Stimulated activated CD4-positive, alpha-beta T cell treated with anti-CD3 and anti-CD28 coated beads, Interleukin-1b, Interleukin-23, amount 100 ng/mL, for 24 hours (primary cell): ENCODE results near the gene IZUMO1.
"Not testable (repeated sequence)": the region's sequence is repeated elsewhere in the genome, so short reads cannot be mapped to it uniquely, and the experiment has no call there.

Source experiments
- DNase-seq, 4 experiments: peaks; one replicate each; pipeline ENCODE4 v3.0.0-alpha.2; 2020; ENCODE audit warnings: low read depth in 4 of 4, low spot score in 1 of 4

Gene IZUMO1

DNA sequence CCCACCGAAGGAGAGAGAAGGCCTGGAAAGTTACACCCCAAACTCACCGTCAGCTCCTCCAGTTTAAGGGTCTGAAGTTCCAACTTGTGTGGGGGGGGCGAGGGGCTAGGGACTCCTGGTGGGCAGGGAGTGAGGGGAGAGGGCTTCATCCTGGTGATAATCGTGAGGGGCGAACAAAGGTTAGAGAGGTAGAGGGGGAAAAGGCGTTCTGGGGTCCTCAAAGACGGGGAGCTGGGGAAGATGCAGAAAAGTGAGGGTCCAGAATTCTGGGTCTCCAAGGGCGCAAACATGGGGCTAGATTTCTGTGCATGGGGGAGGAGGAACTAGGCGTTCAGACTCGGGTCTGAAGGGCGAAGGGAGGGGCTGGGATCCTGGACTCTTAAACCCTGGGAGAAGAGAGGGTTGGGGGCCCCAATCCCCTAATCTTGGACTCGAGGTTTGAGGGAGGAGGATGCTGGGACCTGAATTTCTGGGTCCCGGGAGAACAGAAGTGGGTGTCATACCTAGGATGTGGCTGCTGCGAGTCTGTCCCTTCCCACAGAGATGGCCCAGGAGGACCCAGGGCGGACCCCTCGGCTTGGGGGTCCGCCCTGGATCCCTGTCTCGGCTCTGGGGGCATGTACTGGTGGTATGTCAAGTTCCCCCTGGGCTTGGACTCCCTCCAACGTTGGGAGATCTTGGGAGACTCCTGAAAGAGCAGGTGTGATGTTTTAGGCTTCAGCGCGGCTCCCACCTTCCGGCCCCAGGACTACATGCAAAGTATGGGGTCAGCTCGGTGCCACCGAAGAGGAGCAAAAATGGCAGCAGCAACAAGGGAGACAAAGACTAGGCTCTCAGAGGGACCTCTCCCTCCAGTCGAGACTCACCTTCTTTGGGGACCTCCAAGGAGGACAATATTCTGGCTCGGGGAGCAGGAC, 31.7 kb downstream of the IZUMO1 start:
- DNase-seq: no peak

DNA sequence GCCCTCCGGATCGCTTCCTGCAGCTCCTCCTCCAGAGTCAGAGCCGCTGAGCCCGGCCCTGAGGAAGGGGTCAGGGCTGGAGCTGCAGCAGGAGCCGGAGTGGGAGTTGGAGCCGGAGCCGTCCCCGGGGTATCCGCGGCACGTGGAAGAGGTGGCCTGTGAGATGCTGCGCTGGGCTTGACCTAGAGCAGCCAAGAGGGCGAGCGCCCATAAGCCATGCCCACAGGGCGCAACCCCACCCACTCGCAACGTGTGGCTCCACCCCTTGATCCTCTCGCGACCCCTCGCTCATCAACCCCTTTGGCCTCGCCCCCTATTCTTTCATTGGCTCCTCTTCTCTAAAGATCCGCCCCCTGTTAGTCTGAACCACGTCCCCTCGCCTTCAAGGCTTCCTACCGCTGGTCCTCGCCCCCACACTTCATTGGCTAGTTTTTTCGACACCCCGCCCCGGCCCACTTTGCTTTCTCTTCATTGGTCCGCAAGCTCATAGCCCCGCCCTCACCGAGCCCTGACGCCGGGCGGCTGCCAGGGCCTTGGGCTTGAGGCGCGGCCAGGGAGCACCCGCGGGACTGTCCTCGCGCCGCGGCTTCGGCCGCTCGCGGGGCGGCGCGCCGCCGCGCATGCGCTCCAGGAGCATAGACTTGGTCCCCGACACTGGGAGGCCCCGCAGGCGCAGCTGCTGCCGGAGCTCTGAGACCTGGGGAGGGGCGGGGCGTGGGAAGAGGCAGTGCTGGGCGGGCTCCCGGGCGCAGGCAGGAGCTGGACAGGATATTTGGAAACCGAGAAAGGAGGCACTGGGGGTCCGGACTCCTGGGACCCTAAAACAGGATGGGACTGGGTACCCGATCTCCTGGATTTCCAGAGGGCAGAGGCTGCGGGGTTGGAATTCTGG, 32.6 kb downstream of the IZUMO1 start:
- peak; percentile 88 to 98 (median 93) for DNase-seq

DNA sequence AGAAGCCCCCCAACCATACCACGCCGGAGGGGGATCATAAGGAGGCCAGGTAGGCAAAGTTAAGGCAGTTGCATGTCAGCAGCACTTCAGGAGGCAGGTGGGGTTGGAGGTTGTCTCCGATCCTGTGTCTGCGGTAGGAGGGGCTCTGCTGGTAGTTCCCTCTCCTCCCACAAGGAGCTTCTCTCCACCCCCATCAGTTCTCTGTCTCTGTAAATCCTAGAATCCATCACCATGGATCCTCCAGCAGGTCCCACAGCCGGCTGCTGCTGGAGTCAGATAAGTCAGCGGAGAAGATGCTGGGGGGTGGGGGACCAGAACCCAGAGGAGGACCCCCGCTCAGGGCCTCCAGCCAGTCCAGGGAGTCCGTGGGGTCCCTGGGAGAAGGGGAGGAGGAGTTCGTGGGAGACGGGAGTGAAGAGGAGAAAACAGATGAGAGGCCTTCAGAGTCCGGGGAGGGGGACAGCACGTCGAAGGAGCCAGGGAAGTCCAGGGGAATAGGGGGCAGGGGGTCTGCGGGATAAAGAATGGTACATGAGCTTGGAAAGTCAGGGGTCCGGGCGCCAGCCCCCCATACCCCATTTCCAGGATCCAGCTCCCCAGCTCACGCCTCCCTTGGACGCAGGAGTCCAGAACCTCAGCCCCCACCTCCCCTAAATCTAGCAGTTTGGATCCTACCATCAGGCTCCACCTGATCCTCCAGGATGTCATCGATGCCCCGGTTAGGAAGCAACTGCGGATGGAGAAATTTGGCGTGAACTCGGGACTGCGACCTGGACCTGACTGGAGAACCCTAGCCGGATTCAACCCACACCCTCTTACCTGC, 33.5 kb downstream of the IZUMO1 start:
- no peak for DNase-seq

DNA sequence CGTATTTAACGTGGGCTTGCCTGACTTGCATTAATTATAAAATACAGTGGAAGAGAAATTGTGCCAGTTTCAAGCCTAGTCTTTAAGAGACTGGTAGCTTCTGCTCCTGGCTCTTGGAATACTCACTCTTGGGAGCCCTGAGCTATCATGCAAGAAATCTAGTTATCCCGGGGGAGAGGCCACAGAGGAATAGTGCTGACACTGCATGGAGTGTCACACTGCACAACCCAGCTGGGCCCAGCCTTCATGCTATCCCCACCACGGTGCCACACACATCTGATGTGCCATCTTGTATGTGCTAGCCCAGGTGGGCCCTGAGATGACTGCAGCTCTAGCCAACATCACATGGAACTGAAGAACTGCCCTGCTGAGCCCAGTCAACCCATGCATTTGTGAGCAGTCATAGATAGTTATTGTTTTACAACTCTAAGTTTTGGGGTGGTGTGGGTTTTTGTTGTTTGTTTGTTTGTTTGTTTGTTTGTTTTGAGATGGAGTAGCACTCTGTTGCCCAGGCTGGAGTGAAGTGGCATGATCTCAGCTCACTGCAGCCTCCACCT, 35.5 kb downstream of the IZUMO1 start:
- DNase-seq: no peak

DNA sequence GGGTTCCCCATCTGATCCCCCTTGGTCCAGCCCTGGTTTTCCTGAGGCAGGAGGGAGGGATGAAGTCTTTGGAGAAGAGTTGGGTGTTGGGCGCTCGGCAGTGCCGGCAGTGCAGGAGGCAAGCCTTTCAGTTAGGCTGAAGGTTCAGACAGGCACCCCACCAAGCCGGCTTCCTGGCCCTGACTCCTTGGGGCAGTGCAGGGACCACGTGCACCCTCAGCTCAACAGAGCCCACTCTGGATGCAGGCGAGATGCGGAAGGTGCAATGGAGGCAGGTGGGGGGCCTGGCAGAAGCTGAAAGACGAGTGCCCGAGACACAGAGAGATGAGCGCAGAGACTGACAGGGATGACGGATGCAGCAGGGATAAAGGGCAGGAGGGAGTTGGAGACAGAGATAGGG, 38.2 kb downstream of the IZUMO1 start:
- DNase-seq: no peak

DNA sequence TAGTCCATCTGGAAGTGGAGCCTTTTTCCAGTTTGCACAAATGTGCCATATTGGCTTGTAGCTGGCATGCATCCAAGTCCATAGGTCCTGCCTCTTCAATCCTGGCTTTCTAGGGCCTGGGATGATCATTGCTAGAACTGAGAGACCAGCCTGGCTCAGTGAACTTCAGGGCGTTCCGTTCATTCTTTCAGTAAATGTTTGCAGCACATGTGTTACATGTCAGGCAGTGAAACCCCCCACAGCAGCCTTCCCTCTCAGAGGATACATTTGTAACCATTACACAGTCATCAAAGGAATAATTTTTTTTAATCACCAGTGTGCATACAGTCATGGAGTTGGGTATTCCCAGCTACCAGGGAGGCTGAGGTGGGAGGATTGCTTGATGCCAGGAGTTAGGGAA, 41.3 kb downstream of the IZUMO1 start:
- DNase-seq: no peak

DNA sequence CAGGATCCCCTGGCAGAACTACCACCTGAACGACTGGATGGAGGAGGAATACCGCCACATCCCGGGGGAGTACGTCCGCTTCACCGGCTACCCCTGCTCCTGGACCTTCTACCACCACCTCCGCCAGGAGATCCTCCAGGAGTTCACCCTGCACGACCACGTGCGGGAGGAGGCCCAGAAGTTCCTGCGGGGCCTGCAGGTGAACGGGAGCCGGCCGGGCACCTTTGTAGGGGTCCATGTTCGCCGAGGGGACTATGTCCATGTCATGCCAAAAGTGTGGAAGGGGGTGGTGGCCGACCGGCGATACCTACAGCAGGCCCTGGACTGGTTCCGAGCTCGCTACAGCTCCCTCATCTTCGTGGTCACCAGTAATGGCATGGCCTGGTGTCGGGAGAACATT, 43.4 kb downstream of the IZUMO1 start:
- DNase-seq: no peak

DNA sequence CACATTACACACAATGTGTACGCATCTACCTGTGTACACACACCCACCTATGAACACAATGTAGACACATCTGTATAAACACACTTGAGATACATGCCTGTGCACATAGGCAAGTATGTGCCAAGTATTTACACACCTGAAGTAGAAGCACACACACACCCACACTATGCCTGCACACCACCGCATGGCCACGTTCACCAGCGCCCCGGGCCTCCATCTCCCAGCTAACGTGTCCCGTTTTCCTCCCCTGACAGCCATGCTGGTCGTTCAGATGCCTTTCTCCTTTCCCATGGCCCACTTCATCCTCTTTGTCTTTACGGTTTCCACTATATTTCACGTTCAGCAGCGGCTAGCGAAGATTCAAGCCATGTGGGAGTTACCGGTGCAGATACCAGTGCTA, 44.0 kb downstream of the IZUMO1 start:
- DNase-seq: no peak

DNA sequence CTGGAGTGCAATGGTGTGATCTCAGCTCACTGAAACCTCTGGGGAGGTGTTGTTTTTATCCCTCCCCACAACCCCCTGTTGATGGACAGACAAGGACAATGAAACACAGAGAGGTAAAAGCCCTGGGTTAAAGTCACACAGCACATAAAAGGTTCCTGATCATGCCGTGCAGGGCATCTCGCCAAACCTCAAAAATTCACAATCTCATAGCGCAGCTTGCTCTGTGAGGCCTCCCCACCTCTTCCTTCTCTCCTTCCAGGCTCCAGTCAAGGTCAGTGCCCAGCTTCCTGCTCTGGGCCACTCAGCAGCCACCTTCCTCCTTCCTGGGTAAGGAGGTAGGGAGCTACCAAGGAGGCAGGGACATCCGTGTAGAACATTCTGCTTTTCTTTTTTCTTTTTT, 48.7 kb downstream of the IZUMO1 start:
- no peak for DNase-seq

DNA sequence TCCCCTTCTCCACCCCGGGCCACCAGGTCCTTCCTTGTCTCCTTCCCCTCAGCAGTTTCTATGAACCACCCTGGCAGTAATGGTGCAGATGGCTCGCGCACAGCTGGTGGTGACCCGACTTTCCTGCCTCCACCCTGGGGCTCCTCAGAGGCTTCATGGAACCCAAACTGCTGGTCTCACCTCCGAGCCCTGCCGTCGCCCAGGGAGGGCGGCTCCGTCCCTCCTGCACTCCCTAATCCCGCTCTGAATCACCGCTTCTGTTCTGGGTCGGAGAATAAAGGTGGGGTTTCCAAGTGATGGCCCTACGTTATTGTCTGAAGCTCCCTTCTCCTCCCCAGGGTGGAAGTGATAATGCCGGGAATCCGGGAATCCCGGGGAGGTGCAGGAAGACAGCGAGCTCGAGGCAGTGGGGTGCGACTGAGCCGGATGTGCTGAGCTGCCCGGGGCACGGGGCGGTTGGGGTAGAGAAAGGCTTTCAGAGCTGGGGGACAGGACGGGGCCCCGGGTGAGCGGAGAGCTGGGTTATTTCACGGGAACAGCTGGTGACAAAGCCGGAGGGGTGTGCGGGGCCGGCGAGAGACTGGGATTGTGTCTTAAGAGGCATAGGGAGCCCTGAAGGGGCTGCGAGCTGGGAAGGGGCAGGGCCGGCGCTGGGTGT, 50.2 kb downstream of the IZUMO1 start:
- no peak for DNase-seq

DNA sequence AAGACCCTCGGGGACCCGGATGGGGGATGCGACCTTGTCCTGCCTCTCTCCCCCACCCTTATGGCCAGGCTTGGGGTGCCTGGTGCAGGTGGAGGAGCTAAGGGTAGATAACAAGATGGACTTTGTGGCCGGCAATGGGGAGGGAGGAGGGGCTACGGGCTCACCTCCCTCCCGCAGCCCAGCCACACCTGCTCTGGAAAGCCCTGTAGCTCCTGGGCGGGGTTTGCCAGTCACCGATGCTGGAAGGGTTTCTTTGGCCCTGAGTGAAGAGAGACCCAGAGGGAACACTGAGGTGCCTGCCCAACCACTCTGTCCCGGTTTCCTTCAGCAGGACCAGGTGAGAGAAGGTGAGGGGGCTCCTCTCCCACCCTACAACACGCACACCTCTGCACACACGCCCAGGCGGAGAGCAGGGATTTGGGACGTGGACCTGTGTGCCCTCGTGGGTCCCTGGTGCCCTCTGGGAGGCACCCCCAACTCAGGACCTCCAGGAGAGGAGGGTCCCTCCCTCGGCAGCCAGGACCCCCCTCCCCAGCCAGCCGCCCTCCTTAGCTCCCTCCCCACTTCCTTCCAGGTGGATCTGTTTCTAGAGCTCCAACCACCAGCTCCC, 50.9 kb downstream of the IZUMO1 start, which contains the start of gene FUT2:
TSS of gene FUT2 (plus strand) at position 229 of the 610 bp plus-strand sequence. CDS start 6,986 bp downstream, outside the sequence.
- DNase-seq: no peak

DNA sequence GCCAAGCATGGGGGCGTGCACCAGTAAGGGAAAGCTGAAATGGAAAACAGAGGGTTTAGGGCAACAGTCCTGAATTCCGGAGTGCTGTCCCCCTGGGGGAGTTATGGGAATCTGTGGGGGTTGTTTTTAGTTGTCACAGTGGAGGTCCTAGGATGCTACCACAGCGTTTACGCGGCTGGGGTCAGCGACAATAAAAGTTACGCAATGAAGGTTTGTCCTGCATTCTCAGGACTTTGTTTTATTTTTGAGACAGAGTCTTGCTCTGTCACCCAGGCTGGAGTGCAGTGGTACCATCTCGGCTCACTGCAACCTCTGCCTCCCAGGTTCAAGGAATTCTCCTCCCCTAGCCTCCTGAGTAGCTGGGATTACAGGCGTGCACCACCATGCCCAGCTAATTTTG, 53.1 kb downstream of the IZUMO1 start:
- DNase-seq: not testable (repeated sequence)
